Measurements from ENCODE around the gene ENTPD2. TPM values are rescaled to one million over a fixed set of nuclear protein-coding genes. Genes with fewer than 3 reads are reported as not detected.
"Not testable (repeated sequence)": the region's sequence is repeated elsewhere in the genome, so short reads cannot be mapped to it uniquely, and the experiment has no call there.

Gene ENTPD2
- total RNA-seq, 1 donor from 2014 or later = not detected

DNA sequence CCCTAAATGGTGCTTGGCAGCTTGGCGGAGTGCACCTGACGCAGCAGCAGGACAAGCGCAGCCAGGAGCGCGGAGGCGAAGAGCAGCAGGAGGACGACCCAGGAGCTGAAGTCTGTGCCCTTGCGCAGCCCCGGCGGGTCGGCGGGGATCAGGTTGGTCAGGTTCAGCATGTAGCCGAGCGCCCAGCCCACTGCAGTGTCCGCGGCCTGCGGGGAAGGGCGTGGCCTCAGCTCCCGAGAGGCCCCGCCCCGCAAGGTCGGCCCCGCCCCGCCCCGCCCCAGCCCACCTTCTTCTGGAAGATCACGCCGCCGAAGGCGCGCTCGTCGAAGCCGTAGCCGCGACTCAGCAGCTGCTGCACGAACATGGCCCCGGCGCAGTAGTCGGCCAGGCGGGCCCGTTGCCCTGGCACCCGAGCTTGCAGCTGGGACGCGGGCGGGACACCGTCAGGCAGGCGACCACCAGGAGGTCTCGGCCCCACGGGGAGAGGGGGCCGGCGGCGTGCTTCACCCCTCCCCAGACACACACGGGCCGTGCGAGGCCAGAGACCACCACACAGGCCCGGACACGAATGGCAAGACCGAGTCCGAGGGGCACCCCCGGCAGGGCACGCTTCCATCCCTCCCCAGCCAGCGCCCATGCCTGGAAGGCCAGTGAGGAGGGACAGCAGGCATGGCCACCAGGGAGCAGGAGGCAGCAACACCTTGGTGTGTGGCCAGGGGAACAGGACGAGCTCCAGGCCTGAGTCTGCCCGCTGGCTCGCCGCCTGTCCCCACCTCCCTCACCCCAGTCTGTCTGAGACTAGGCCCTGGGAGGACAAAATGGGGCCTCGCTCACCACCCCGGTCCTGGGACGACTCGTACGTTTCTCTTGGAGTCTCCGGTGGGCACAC is 5.0 kb downstream of the ENTPD2 start:
- DNase-seq (ENCODE audit: extremely low read depth, low read depth, low spot score) = no peak

DNA sequence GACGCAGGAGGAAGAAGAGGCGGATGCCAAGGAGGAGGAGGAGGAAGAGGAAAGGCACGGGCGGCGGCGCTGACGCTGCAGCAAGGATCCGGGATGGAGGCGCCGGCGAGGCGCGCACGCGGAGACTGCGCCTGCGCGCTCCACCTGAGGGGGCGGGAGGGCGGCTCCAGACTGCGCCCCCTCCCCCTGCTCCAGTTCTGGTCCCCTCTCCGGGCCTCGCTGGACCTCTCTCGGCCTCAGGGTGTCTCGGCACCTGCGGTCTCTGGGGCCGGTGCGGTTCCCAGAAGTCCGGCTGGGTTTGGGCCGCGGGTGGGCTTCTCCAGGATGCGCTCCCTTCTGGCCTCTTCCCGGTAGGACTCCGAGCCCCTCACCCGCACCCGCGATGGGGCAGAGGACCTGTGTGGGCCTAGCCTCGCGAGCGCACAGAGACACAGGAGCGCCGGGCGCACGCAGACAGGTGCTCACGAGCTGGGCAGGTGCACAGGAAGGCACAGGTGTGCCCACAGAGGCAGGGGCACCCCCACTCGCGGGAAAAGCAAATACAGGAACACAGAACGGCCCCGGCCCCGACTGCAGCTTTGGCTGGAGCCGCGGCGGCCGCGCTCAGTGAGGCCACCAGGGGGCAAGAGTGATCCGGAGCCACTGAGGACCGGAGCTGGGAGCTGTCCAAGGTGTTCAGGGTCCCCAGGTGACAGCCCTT is 7.6 kb downstream of the ENTPD2 start, which contains the start of gene NPDC1:
Gene NPDC1, minus strand, starts transcription at position 90 of the 700 bp plus-strand sequence. CDS start 188 bp downstream, outside the sequence.
- no peak for DNase-seq (ENCODE audit: extremely low read depth, low read depth, low spot score)

DNA sequence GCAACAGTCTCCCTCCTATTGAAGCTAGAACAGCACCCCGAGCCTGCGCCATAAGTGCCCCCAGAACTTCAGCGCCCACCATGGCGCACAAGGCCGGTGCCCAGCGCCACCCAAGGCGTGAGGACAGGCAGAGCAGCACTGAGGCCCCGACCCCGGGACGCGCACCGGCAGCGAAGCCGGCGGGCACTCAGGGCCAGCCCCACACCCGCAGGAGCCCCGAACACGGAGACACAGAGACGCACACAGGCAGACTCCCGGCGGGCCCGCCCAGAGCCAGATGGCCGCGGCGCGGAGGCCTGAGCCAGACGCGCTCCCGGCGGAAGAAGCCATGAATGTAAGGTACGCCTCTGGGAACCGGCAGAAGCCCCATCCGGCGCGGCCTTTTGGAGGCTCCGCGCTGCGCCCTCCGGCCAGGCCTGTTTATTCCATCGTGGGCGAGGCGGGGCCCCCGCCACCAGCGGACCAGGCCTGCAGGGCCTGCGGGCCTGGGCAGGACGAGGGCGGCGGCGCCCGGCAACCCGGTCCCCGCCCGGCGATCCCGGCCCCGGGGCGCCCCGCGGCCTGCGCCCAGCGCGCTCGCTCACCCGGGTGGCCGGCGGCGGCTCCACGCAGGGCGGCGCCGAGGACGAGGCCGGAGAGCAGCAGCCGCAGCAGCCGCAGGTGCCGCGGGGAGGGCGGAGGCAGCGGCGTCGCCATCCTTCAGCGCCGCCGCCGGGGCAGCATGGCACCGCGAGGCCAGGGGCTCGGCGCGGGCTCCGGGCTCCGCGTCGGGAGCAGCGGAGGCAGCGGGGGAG is 8.4 kb downstream of the ENTPD2 start:
- DNase-seq (ENCODE audit: extremely low read depth, low read depth, low spot score) = no peak

DNA sequence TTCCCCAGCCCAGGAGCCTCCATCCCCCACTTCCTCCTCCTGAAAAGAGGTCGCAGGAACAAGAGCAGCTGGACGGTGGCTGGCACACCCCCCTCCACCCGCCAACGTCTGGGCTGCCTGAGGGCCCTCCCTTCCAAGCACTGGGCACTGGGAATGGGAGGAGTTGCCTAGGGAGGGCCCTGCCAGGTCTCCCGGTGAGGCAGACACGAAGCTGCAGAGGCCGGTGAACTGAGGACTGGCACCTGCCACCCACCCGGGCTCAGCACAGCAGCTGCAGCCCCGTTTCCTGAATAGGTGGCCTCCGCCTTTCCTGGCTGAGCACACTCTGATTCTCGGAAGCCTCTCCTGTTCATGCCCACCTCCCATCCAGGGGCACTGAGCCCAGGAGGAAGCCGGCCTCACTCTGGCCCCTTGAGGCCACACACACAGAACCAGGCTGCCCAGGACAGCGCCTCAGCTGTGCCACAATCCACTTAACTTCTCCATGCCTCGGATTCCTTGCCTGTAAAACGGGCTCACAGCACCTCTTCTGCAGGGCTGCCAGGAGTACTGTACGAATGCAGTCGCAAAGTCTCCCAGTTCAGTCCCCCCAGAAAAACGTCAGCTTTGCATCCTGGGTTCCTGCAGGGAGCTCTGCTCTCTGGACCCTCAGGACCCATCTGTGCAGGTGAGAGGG is 9.2 kb downstream of the ENTPD2 start:
- no peak for DNase-seq (ENCODE audit: extremely low read depth, low read depth, low spot score)

DNA sequence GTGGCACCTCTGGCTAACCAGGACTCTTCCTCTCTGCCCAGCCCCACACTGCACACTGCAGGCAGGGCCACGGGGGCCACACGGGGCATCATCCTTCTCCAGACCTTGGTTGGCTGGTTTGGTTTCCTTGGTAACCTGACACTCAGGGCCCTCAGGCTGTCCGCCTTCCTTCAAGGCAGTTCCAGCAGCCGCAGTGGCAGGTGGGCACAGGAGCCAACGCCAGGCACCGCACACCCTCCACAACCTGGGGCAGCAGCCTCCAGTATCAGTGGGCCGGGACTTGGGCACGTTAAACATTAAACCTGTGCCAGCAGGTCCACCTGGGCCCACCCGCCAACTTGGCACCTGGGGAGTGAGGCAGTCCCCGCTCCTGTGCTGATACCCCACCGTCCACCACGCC is 9.8 kb downstream of the ENTPD2 start:
- DNase-seq (ENCODE audit: extremely low read depth, low read depth, low spot score) = no peak

DNA sequence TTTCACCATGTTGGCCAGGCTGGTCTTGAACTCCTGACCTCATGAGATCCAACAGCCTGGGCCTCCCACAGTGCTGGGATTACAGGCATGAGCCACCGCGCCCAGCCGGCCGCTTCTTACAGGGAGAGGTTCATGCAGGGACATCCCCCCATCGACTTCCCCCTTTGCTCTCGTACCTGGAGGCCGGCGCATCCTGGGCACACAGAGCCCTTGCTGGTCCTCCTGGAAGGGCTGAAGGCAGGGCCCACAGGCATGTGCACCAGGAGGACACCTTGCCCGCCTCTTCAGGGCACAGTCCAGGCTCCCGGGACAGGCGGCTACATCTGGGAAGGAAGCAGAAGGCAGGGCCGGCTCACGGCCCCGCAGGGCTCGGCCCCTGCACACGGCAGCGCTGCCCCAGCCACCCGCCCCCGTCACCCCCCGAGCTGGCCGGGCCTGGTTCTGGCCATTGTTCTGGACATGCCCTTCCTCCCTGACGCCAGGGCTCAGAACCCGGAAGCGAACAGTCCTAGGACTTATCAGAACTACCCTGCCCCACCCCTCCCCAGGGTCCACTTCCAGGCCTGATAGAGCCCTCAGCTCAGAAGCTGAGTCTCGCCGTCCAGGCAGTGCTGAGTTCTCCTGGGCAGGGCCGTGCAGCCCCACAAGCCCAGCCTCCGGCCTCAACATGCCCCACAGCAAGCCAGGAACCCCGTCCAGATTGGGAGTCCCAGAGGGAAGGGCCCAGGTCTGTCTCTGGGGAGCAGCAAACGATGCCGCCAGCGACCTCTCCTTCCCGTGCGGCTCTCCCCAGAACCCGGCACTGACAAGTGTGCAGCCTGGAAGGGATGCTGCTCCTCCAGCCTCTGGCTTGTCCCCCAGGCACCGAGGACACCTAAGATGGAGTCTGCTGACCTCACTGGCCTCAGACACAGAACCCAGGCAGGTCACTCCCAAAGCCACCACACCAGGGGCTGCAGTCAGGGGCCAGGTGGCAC is 10.8 kb downstream of the ENTPD2 start:
- no peak for DNase-seq (ENCODE audit: extremely low read depth, low read depth, low spot score)

DNA sequence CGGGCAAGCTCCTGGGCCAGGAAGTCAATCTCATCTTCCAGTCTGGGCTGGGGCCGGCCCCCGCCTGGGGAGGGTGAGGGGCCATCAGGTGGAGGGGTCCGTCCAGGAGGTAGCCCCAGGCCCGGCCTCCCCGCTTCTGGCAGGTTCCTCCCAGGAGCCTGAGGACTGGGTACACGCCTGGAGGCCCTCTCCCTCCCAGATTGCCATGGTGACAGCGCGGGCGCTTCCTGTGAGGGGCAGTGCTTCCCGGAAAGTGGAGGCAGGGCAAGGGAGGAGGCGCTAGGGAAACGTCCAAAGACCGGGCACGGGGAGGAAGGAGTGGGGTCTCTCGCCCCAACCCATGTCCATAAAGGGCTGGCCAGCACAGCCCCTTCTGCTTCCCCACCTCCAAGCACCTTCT is 12.7 kb downstream of the ENTPD2 start:
- no peak for DNase-seq (ENCODE audit: extremely low read depth, low read depth, low spot score)

DNA sequence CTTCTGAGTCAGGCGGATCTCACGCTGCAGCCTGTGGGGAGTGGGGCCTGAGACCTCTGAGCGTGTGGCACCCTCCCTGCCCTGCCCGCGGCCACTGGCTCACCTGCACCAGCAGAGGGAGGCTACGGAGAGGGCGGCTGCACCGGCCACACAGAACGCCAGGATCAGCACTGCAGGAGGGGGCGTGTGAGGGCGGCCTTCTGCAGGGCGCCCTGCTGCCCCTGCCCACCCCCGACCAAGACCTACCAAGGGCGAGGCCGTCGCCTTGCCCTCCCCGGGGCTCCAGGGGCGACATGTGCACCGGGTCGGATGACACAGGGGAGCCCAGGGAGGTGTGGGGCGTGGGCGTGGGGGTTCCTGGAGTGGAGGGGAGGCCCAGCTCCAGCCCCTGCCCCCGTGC is 13.3 kb downstream of the ENTPD2 start:
- DNase-seq (ENCODE audit: extremely low read depth, low read depth, low spot score) = no peak

DNA sequence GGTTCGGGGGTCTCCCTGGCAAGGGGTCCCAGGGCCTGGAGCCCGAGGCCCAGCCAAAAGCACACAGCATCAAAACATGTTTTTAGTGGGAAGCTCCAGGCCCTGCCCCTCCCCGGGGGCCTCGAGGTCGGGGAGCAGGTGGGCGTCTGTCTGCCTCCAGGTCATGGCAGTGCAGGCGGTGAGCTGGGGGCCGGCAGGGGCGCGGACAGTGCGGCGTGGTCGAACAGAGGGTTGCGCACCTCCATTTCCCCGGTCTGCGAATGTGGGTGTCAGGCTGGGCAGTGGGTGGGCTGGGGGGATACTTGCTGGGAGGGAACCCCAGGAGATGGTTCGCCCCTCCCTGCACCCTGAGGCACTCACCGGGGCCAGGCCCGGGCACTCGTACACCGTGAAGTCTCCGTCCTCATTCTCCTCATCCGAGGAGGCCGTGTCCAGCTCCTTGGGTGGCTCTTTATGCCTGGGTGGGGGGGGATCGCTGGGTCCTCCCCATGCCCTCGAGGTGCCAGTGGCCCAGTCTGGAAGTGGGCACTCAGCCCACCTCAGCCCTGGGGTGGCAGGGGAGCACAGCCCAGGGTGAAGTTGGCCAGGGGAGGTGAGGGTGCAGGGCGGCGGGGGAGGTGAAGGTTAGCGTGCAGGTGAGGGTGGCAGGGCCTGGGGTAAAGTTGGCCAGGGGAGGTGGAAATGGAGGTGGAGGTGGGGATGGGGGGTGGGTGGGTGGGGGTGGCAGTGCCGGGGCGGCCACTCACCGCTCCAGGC is 14.1 kb downstream of the ENTPD2 start:
- DNase-seq (ENCODE audit: extremely low read depth, low read depth, low spot score) = no peak

DNA sequence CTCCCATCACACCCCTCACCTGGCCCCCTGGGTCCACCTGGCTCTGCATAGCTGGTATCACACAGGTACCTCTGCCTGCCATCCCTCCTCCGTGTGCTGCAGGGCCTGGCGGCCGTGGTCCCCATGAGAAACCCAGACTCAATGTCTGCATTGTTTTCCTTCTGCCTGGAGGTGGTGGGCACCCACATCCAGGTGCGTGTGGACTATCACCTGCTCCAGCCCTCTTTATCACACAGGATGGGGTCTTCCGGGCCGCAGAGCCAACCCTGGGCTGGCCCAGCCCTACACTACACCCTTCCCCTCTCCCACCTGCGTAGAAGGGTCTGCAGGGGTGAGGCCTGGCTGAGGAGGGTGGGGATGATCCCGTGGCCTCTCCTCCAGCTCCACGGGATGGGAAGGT is 14.9 kb downstream of the ENTPD2 start:
- no peak for DNase-seq (ENCODE audit: extremely low read depth, low read depth, low spot score)

DNA sequence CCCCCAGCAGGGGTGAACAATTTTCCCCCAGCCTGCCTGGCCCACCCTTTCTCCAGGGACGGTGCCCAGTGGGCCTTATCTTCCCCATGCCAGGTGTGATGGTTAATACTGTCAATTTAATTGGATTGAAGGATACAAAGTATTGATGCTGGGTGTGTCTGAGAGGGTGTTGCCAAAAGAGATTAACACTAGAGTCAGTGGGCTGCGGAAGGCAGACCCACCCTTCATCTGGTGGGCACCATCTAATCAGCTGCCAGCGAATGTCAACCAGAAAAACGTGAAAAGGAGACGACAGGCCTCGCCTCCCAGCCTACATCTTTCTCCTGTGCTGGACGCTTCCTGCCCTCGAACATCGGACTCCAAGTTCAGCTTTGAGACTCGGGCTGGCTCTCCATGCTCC is 16.4 kb downstream of the ENTPD2 start:
- no peak for DNase-seq (ENCODE audit: extremely low read depth, low read depth, low spot score)

DNA sequence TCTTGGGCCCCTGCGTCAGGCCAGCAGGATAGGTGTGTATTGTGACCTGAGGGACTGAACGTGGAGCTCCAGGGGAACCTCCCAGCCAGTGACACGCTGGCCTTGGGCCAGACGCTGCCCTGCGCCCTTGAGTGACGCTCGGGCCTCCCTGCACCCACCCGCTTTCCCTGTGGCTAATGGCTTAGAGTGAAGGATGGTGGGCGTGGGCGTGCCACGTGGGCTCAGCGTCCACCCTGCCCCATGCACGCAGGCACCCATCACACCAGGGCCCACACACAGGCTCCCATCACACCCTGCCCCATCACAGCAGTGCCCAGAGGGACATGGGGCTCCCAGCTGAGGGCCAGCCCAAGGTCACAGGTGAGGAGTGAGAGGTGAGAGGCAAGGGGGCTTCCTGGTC is 16.8 kb downstream of the ENTPD2 start:
- no peak for DNase-seq (ENCODE audit: extremely low read depth, low read depth, low spot score)

DNA sequence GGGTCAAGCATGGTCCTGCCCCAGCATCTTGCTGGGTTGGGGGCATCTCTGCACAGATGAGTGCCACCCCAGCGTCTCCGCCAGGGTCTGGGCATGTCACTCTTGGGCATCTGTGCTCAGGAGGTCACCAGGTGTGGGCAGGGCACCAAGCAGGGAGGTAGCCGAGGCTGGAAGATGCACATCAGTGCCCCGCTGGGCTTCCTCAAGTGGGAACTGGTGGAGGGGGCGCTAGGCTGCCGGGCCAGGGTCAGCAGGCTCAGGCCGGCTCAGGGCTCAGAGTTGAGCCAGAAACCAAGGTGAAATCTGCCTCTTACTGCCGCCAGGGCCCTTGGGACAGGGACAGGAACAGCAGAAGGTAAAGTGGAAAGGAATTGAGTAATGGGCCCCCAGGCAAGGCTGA is 17.9 kb downstream of the ENTPD2 start:
- DNase-seq (ENCODE audit: extremely low read depth, low read depth, low spot score) = no peak

DNA sequence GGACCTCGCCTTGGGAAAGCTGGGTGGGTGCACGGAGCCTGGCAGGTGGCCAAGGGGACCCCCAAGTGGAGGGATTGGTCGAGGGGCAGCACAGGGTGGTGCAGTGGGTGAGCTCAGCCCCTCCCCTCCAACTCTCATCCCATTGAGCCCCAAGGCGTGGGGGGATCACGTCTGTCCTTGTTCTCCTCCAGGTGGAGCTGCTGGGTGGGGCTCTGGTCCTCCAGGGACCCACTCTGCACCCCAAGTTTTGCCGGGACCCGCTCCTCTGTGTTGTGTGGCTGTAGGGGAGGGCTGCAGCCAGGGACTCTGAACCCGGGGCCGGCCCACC is 18.4 kb downstream of the ENTPD2 start:
- no peak for DNase-seq (ENCODE audit: extremely low read depth, low read depth, low spot score)

DNA sequence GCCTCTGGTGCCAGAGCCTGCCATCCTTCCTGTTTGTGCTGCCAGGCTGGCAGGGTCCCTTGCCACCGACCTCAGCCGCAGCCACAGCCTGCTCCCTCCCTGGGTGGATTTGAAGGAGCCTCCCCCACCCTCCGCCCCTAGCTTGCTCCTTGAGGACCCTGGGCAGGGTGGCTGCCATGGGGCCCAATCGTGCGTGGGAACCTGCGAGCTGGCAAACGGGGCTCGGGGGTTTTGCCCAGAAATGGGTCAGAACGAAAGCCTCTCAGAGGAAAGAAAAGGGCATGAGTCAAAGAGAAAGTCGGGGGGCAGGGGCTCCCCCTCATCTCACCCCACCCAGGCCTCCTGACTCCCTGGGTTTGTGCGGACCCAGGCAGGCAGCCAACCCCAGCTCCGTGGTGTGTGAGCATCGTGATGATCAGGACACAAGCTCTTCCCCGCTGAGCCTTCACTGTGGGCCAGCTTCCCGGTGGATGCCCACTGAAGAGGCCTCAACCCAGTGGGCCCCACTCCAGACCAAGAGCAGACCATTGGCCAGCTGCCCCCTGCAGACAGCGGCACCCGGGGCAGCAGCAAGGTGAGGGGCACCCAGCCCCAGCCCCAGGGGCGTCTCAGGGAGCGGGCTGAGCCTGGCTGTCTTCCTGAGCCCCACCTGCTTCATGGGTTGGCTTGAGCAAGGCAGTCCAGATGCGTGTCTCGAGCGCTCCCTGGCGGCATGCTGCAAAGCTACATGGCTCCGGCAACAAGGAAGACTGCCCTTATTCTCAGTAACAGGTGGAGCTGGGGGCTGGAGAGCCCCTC is 19.0 kb downstream of the ENTPD2 start:
- DNase-seq (ENCODE audit: extremely low read depth, low read depth, low spot score) = no peak

DNA sequence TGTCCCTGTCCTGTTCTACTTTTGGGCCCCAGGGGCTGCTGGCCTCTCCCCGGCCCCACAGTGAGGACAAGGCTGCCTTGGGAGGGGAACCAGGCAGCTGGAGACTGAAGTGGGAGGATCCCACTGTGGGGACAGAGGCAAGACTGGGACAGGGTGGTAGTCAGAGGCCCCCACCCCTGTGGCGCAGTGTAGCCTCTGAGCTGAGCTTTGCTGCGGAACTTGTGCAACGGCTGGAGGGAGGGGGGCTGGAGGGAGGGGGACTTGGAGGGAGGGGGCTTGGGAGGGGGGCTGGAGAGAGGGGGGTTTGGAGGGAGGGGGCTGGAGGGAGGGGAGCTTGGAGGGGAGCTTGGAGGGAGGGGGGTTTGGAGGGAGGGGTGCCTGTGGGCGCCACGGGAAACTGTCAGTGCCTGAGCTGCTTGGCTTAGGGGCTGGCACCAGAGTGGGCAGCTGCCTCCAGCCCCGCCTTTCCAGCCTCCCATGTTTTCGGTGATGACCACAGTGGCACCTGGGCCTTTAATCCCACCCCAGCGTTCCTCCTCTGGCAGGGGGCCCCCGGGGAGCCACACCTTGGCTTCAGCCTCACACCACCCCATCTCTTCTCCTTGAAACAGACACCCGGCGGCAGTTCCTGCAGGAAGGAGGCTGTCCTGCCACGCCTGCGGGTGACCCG is 19.7 kb downstream of the ENTPD2 start:
- no peak for DNase-seq (ENCODE audit: extremely low read depth, low read depth, low spot score)

DNA sequence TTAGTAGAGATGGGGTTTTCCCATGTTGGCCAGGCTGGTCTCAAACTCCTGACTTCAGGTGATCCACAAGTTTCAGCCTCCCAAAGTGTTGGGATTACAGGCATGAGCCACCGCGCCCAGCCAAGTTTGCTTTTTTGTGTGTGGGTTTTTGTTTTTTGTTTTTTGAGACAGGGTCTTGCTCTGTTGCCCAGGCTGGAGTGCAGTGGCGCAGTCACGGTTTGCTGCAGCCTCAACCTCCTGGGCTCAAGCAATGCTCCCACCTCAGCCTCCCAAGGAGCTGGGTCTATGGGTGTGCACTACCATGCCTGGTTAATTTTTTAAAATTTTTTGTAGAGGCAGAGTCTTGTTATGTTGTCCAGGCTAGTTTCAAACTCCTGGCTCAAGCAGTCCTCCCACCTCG is 20.4 kb downstream of the ENTPD2 start:
- DNase-seq (ENCODE audit: extremely low read depth, low read depth, low spot score) = not testable (repeated sequence)

DNA sequence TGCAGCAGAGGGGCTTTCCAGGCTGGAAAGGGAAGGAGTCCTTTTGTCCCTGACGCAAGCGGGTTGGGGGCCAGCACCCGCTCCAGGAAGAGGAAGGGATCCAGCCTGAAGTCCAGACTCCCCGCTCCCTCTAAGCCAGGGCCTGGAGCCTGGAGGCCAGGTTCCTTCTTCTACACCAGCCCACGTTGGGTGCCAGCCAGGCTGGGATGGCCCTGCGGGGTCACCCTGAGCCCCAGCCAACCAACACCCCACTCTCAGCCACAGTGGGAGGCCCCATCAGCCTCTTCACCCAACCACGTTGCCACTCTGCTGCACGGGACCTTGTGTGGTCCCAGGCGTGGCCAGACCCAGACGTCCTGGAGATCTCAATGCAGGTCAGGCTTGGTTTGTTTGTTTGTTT is 21.0 kb downstream of the ENTPD2 start:
- no peak for DNase-seq (ENCODE audit: extremely low read depth, low read depth, low spot score)
